PC-9 (cell line): ENCODE results near the gene KLHL30. TPM values are rescaled to one million over a fixed set of nuclear protein-coding genes. Genes with fewer than 3 reads are reported as not detected.

Experiments
- BruUV-seq: library from RNA; stranded (reverse); fragments of 400-500 nt; replicated peaks from 2 replicates; lab custom pipeline; 2021; lab: Mats Ljungman, UMichigan
- CTCF ChIA-PET: fragments of 300-600 bp; sonication (Branson Sonifier 250); formaldehyde crosslinking; loops from one replicate; lab custom pipeline; 2022; ENCODE audit warnings: antibody characterized with exemption; lab: Charles Lee
- POLR2A ChIA-PET: fragments of 300-600 bp; sonication (Branson Sonifier 250); formaldehyde crosslinking; loops from one replicate; lab custom pipeline; 2022; ENCODE audit warnings: antibody characterized with exemption; ENCODE audit not compliant: unreplicated experiment; lab: Charles Lee
- DNase-seq, 2 experiments: peaks; one replicate each; pipeline versions ENCODE4 v3.0.0 to v3.0.0-alpha.2; 2015 to 2022; ENCODE audit warnings: mixed read lengths in 1 of 2
- H2AFZ ChIP-seq: fragments of 200-600 bp; sonication (generic); 2 replicates; pipeline ENCODE4 v1.8.1; 2017; ENCODE audit warnings: antibody characterized with exemption
- H3F3A ChIP-seq: fragments of 200-600 bp; sonication (generic); 2 replicates; pipeline ENCODE4 v1.8.1; 2017; ENCODE audit warnings: antibody characterized with exemption, mild to moderate bottlenecking, low read depth; ENCODE audit not compliant: insufficient read depth
- H3K27ac ChIP-seq: fragments of 200-600 bp; sonication (generic); 2 replicates; pipeline ENCODE4 v1.6.1; 2016; ENCODE audit warnings: mixed run types
- H3K27me3 ChIP-seq: fragments of 200-600 bp; sonication (generic); 2 replicates; pipeline ENCODE4 v1.6.1; 2016; ENCODE audit warnings: low read depth, mixed run types; ENCODE audit not compliant: insufficient read depth
- H3K36me3 ChIP-seq: fragments of 200-600 bp; sonication (generic); 2 replicates; pipeline ENCODE4 v1.6.1; 2016; ENCODE audit warnings: low read depth, mixed run types
- H3K4me1 ChIP-seq: fragments of 200-600 bp; sonication (generic); replicated peaks from 2 replicates; pipeline ENCODE4 v1.6.1; 2016; ENCODE audit warnings: mixed run types; ENCODE audit not compliant: insufficient read depth
- H3K4me2 ChIP-seq: fragments of 200-600 bp; sonication (generic); 2 replicates; pipeline ENCODE4 v1.6.1; 2017; ENCODE audit warnings: mixed run types
- H3K4me3 ChIP-seq: fragments of 200-600 bp; sonication (generic); 2 replicates; pipeline ENCODE4 v1.6.1; 2016; ENCODE audit warnings: mixed run types
- H3K79me2 ChIP-seq: fragments of 200-600 bp; sonication (generic); 2 replicates; pipeline ENCODE4 v1.6.1; 2017; ENCODE audit warnings: low read depth, mixed run types
- H3K9me2 ChIP-seq: fragments of 200-600 bp; sonication (generic); 2 replicates; pipeline ENCODE4 v1.8.1; 2017; ENCODE audit warnings: mild to moderate bottlenecking; ENCODE audit not compliant: insufficient read depth
- H3K9me3 ChIP-seq: fragments of 200-600 bp; sonication (generic); 2 replicates; pipeline ENCODE4 v1.8.1; 2016; ENCODE audit warnings: low read depth; ENCODE audit not compliant: insufficient read depth
- H4K20me1 ChIP-seq: fragments of 200-600 bp; sonication (generic); 2 replicates; pipeline ENCODE4 v1.8.1; 2017; ENCODE audit not compliant: insufficient read depth
- CTCF ChIP-seq: fragments of 200-600 bp; sonication (generic); conservative IDR thresholded peaks from 2 replicates; pipeline ENCODE4 v1.6.1; 2017; ENCODE audit warnings: mixed run types, antibody characterized with exemption, mild to moderate bottlenecking, moderate library complexity
- EZH2 ChIP-seq: fragments of 200-600 bp; sonication (generic); IDR thresholded peaks from 2 replicates; pipeline ENCODE4 v1.8.0; 2017; ENCODE audit warnings: antibody characterized with exemption, low read depth
- intact Hi-C: fragments of 100-400 bp; cut with micrococcal nuclease; formaldehyde crosslinking; loops from one replicate; pipeline ENCODE4 v1.10.0; 2022; ENCODE audit not compliant: unreplicated experiment
- total RNA-seq: library from RNA; stranded (reverse); gene quantifications from 2 replicates; pipeline ENCODE4 v1.2.3, GENCODE V29; 2021

Gene KLHL30
- total RNA-seq, 1 experiment from 2014 or later = 1.2 TPM

- H3K9me2 ChIP-seq = no peaks in the 10 kb centered on the region
- no peak overlapping the region for H3K27ac ChIP-seq
- H2AFZ ChIP-seq = no peak overlapping the region
- H3K9me3 ChIP-seq = peaks cover 8% of the 10 kb centered on the region; the same call in 1 of the 2 replicates
- ChIA-PET CTCF (no interaction called here), POLR2A (no interaction called here)
- H3K27me3 ChIP-seq = peaks cover 38% of the 10 kb centered on the region
- TF ChIP-seq CTCF (no peak), EZH2 (no peak)
- no peak overlapping the region for H3K4me2 ChIP-seq
- H3K79me2 ChIP-seq = no peaks in the 10 kb centered on the region
- H3K36me3 ChIP-seq = no peaks in the 10 kb centered on the region
- peaks cover 14% of the 10 kb centered on the region for H3F3A ChIP-seq
- H4K20me1 ChIP-seq = no peaks in the 10 kb centered on the region
- no peak overlapping the region for H3K4me3 ChIP-seq
- BruUV-seq = no TSS peak
- DNase-seq = no peak
- no peaks in the 10 kb centered on the region for H3K4me1 ChIP-seq
- intact Hi-C loops = no loop called here
Measured at GRCh38 chr2:238125127-238125885, 13.2 kb upstream of the KLHL30 start.

GRCh38 chr2:238126338-238126737 lies 12.1 kb upstream of the KLHL30 start:
- intact Hi-C loops = no loop called here
- Histone ChIP-seq H3K9me3 (peaks cover 8% of the 10 kb centered on the region; the same call in 1 of the 2 replicates), H4K20me1 (no peaks in the 10 kb centered on the region), H3K27me3 (peaks cover 27% of the 10 kb centered on the region), H3K27ac (no peak overlapping the region), H3K4me3 (no peak overlapping the region), H3K36me3 (no peaks in the 10 kb centered on the region), H3K4me1 (no peaks in the 10 kb centered on the region), H3K9me2 (no peaks in the 10 kb centered on the region), H3K4me2 (no peak overlapping the region), H3F3A (peaks cover 14% of the 10 kb centered on the region), H3K79me2 (no peaks in the 10 kb centered on the region), H2AFZ (no peak overlapping the region)
- no TSS peak for BruUV-seq
- ChIA-PET POLR2A (no interaction called here), CTCF (no interaction called here)
- no peak for TF ChIP-seq EZH2
- no peak for TF ChIP-seq CTCF
- DNase-seq = no peak

GRCh38 chr2:238126775-238127164 lies 11.7 kb upstream of the KLHL30 start:
- peaks cover 14% of the 10 kb centered on the region for H3F3A ChIP-seq
- ChIA-PET CTCF (interaction anchor here (0.6 to 1.0 kb wide), 10 partner anchors 10 to 291 kb away, joined by 3 to 13 read pairs (median 4); partner anchors contain the start of gene ILKAP), POLR2A (interaction anchor here (0.7 kb wide), 1 partner anchor 1130 kb away, joined by 20 read pairs; no protein-coding TSS in a partner anchor)
- peaks cover 23% of the 10 kb centered on the region for H3K27me3 ChIP-seq
- BruUV-seq = no TSS peak
- no peaks in the 10 kb centered on the region for H4K20me1 ChIP-seq
- H3K4me1 ChIP-seq = no peaks in the 10 kb centered on the region
- H2AFZ ChIP-seq = no peak overlapping the region
- intact Hi-C loops = no loop called here
- H3K36me3 ChIP-seq = no peaks in the 10 kb centered on the region
- TF ChIP-seq CTCF (no peak), EZH2 (no peak)
- H3K27ac ChIP-seq = no peak overlapping the region
- H3K4me2 ChIP-seq = peak overlapping the region; percentile 26
- no peak overlapping the region for H3K4me3 ChIP-seq
- H3K9me3 ChIP-seq = peaks cover 8% of the 10 kb centered on the region; the same call in 1 of the 2 replicates
- no peaks in the 10 kb centered on the region for H3K9me2 ChIP-seq
- no peaks in the 10 kb centered on the region for H3K79me2 ChIP-seq
- DNase-seq = no peak
